HFFc6 (cell line): Measurements from ENCODE around the gene THAP3. TPM values are rescaled to one million over a fixed set of nuclear protein-coding genes. Genes with fewer than 3 reads are reported as not detected.

ENCODE experiments used
- DNase-seq: peaks from one replicate; pipeline ENCODE4 v3.0.0-alpha.2; 2018
- H3K27ac Mint-ChIP-seq: 2 replicates; pipeline ENCODE4 v1.8.0; 2020; ENCODE audit warnings: mild to moderate bottlenecking, mixed read lengths
- H3K27me3 Mint-ChIP-seq: 2 replicates; pipeline ENCODE4 v1.8.0; 2021; ENCODE audit warnings: mild to moderate bottlenecking, moderate library complexity, mixed read lengths; ENCODE audit not compliant: insufficient read depth
- H3K36me3 Mint-ChIP-seq: 2 replicates; pipeline ENCODE4 v1.8.0; 2021; ENCODE audit warnings: low read depth, mixed read lengths
- H3K4me1 Mint-ChIP-seq: 2 replicates; pipeline ENCODE4 v1.8.0; 2020; ENCODE audit warnings: low read depth, mixed read lengths
- H3K4me3 Mint-ChIP-seq: 2 replicates; pipeline ENCODE4 v1.8.0; 2020; ENCODE audit warnings: mild to moderate bottlenecking, moderate library complexity, mixed read lengths
- H3K9me3 Mint-ChIP-seq: 2 replicates; pipeline ENCODE4 v1.8.0; 2020; ENCODE audit warnings: mild to moderate bottlenecking, mixed read lengths
- CTCF ChIP-seq: fragments of 200-600 bp; sonication (generic); IDR thresholded peaks from 2 replicates; pipeline ENCODE4 v1.5.0; 2021; ENCODE audit warnings: antibody characterized with exemption, mild to moderate bottlenecking
- total RNA-seq, 6 experiments: library from RNA; stranded (reverse); fragmentation: NEBNext Ultra II Directional; extraction: Animal tissue kit (Norgen Biotek cat#: 25700); gene quantifications; 2 replicates in 1 of 6; 3 replicates in 5 of 6; pipeline ENCODE4 v1.2.3, GENCODE V29; 2021

THAP3 gene
- total RNA-seq, 6 experiments from 2014 or later = 12.9 to 18.2 (median 16.2) TPM

GRCh38 chr1:6592865-6593593, 31.6 kb upstream of the THAP3 start:
- H3K4me3 Mint-ChIP-seq = no peak overlapping the region
- peaks cover 12% of the 10 kb centered on the region for H3K36me3 Mint-ChIP-seq
- DNase-seq = no peak
- H3K27ac Mint-ChIP-seq = no peak overlapping the region
- no peaks in the 10 kb centered on the region for H3K9me3 Mint-ChIP-seq
- H3K4me1 Mint-ChIP-seq = 0 out of 2 replicates have a peak, but pooled peaks cover under 1% of the 10 kb centered on the region
- TF ChIP-seq CTCF = no peak
- 0 out of 2 replicates have a peak, but pooled peaks cover 2% of the 10 kb centered on the region for H3K27me3 Mint-ChIP-seq

- Mint-ChIP-seq H3K36me3 (peaks cover 12% of the 10 kb centered on the region), H3K4me3 (no peak overlapping the region)
- TF ChIP-seq CTCF = no peak
These were observed 30.9 kb upstream of the THAP3 start for GRCh38 chr1:6593810-6594209.

GRCh38 chr1:6594977-6595740, 29.5 kb upstream of the THAP3 start:
- Mint-ChIP-seq H3K36me3 (peaks cover 15% of the 10 kb centered on the region), H3K9me3 (no peaks in the 10 kb centered on the region), H3K27me3 (no peaks in the 10 kb centered on the region), H3K4me3 (no peak overlapping the region), H3K4me1 (peaks cover 12% of the 10 kb centered on the region), H3K27ac (no peak overlapping the region)
- no peak for TF ChIP-seq CTCF
- DNase-seq = no peak

More at GRCh38 chr1:6593810-6594209, 30.9 kb upstream of the THAP3 start:
- Mint-ChIP-seq H3K27me3 (no peaks in the 10 kb centered on the region), H3K9me3 (no peaks in the 10 kb centered on the region), H3K4me1 (no peaks in the 10 kb centered on the region), H3K27ac (no peak overlapping the region)
- DNase-seq = no peak

GRCh38 chr1:6596351-6596750, 28.3 kb upstream of the THAP3 start:
- H3K36me3 Mint-ChIP-seq = peaks cover 25% of the 10 kb centered on the region
- no peaks in the 10 kb centered on the region for H3K9me3 Mint-ChIP-seq
- H3K27ac Mint-ChIP-seq = no peak overlapping the region; the same call in 1 of the 2 replicates
- no peak for TF ChIP-seq CTCF
- no peak for DNase-seq
- no peaks in the 10 kb centered on the region for H3K27me3 Mint-ChIP-seq
- no peak overlapping the region for H3K4me3 Mint-ChIP-seq
- H3K4me1 Mint-ChIP-seq = peaks cover 16% of the 10 kb centered on the region

- Mint-ChIP-seq H3K9me3 (no peaks in the 10 kb centered on the region), H3K27ac (no peak overlapping the region), H3K36me3 (peaks cover 26% of the 10 kb centered on the region), H3K27me3 (no peaks in the 10 kb centered on the region), H3K4me1 (peaks cover 16% of the 10 kb centered on the region), H3K4me3 (no peak overlapping the region)
- no peak for DNase-seq
- TF ChIP-seq CTCF = no peak
These were observed 27.5 kb upstream of the THAP3 start for GRCh38 chr1:6596886-6597776.
